ENCODE measurements around the gene RPUSD1.
A peak's percentile ranks its signal among the peaks of the same experiment; 100 is the strongest.

The RPUSD1 gene

GRCh38 chr16:750485-750884, 37.7 kb downstream of the RPUSD1 start:
- no peak overlapping the region for H4K91ac ChIP-seq (ENCODE audit: low read length)
- no peaks in the 10 kb centered on the region for H3K9me3 ChIP-seq (ENCODE audit: control insufficient read depth, low read length)
- H3K18ac ChIP-seq (ENCODE audit: low read depth in 1 of 2, low read length in 2 of 2) = no peak overlapping the region
- no peak for DNase-seq
- H3K23ac ChIP-seq (ENCODE audit: low read length in 2 of 2) = no peak overlapping the region
- no peak overlapping the region for H2BK15ac ChIP-seq (ENCODE audit: low read depth, poor library complexity, severe bottlenecking)
- H2BK120ac ChIP-seq (ENCODE audit: low read depth, low read length) = no peak overlapping the region
- no peak overlapping the region for H3K14ac ChIP-seq (ENCODE audit: low read length in 2 of 2)
- no peak overlapping the region for H2BK12ac ChIP-seq (ENCODE audit: low read length in 2 of 2)
- no peak overlapping the region for H3K9ac ChIP-seq (ENCODE audit: low read length)
- peaks cover 8 to 37% of the 10 kb centered on the region in 2 experiments for H3K27me3 ChIP-seq (ENCODE audit: control insufficient read depth in 1 of 2, insufficient read depth in 1 of 2, low read length in 2 of 2)
- 69% methylated on average over 9 of the region's 9 CpGs for WGBS
- no peak overlapping the region for H2AK5ac ChIP-seq (ENCODE audit: low read length, severe bottlenecking)
- no peak overlapping the region for H3K4me3 ChIP-seq (ENCODE audit: insufficient read depth in 1 of 2, low read depth in 1 of 2, low read length in 2 of 2)
- H3K4me2 ChIP-seq (ENCODE audit: low read length, poor library complexity, severe bottlenecking) = no peak overlapping the region
- H2AFZ ChIP-seq (ENCODE audit: low read depth, low read length) = no peak overlapping the region
- H3K4ac ChIP-seq (ENCODE audit: low read depth in 1 of 2, low read length in 2 of 2) = no peak overlapping the region
- H3K79me1 ChIP-seq (replicated peaks; ENCODE audit: low read length, poor library complexity, severe bottlenecking) = no peaks in the 10 kb centered on the region
- H3K36me3 ChIP-seq (ENCODE audit: control insufficient read depth in 1 of 2, insufficient read depth in 2 of 2, low read depth in 1 of 2, low read length in 2 of 2) = no peaks in the 10 kb centered on the region
- H3K27ac ChIP-seq (ENCODE audit: low read length, poor library complexity, severe bottlenecking) = no peak overlapping the region
- H3K4me1 ChIP-seq (ENCODE audit: control insufficient read depth, insufficient read depth, low read depth, low read length) = peaks cover 6% of the 10 kb centered on the region
- H4K8ac ChIP-seq (ENCODE audit: low read length) = no peak overlapping the region
- H2BK5ac ChIP-seq (ENCODE audit: low read depth, low read length, poor library complexity, severe bottlenecking) = no peak overlapping the region

- Histone ChIP-seq H2AFZ (ENCODE audit: low read depth, low read length) (no peak overlapping the region), H3K14ac (ENCODE audit: low read length in 2 of 2) (no peak overlapping the region), H2BK5ac (ENCODE audit: low read depth, low read length, poor library complexity, severe bottlenecking) (no peak overlapping the region), H3K4me1 (ENCODE audit: control insufficient read depth, insufficient read depth, low read depth, low read length) (peaks cover 6% of the 10 kb centered on the region), H2AK5ac (ENCODE audit: low read length, severe bottlenecking) (no peak overlapping the region), H3K4me2 (ENCODE audit: low read length, poor library complexity, severe bottlenecking) (no peak overlapping the region), H2BK15ac (ENCODE audit: low read depth, poor library complexity, severe bottlenecking) (no peak overlapping the region), H3K4me3 (ENCODE audit: insufficient read depth in 1 of 2, low read depth in 1 of 2, low read length in 2 of 2) (no peak overlapping the region), H3K9ac (ENCODE audit: low read length) (no peak overlapping the region), H3K36me3 (ENCODE audit: control insufficient read depth in 1 of 2, insufficient read depth in 2 of 2, low read depth in 1 of 2, low read length in 2 of 2) (no peaks in the 10 kb centered on the region), H3K27me3 (ENCODE audit: control insufficient read depth in 1 of 2, insufficient read depth in 1 of 2, low read length in 2 of 2) (peaks cover 8 to 32% of the 10 kb centered on the region in 2 experiments), H2BK120ac (ENCODE audit: low read depth, low read length) (no peak overlapping the region), H3K79me1 (replicated peaks; ENCODE audit: low read length, poor library complexity, severe bottlenecking) (no peaks in the 10 kb centered on the region), H4K8ac (ENCODE audit: low read length) (no peak overlapping the region), H3K4ac (ENCODE audit: low read depth in 1 of 2, low read length in 2 of 2) (no peak overlapping the region), H3K18ac (ENCODE audit: low read depth in 1 of 2, low read length in 2 of 2) (no peak overlapping the region), H3K27ac (ENCODE audit: low read length, poor library complexity, severe bottlenecking) (no peak overlapping the region), H3K23ac (ENCODE audit: low read length in 2 of 2) (no peak overlapping the region), H4K91ac (ENCODE audit: low read length) (no peak overlapping the region), H3K9me3 (ENCODE audit: control insufficient read depth, low read length) (no peaks in the 10 kb centered on the region), H2BK12ac (ENCODE audit: low read length in 2 of 2) (no peak overlapping the region)
- 93% methylated on average over 6 of the region's 6 CpGs for WGBS
- DNase-seq = peak; percentile 65
Measured at GRCh38 chr16:749010-749409, 39.2 kb downstream of the RPUSD1 start.

- no peaks in the 10 kb centered on the region for H3K36me3 ChIP-seq (ENCODE audit: control insufficient read depth in 1 of 2, insufficient read depth in 2 of 2, low read depth in 1 of 2, low read length in 2 of 2)
- no peak overlapping the region for H4K91ac ChIP-seq (ENCODE audit: low read length)
- no peak overlapping the region for H3K4me3 ChIP-seq (ENCODE audit: insufficient read depth in 1 of 2, low read depth in 1 of 2, low read length in 2 of 2)
- H3K4ac ChIP-seq (ENCODE audit: low read depth in 1 of 2, low read length in 2 of 2) = no peak overlapping the region
- H2BK15ac ChIP-seq (ENCODE audit: low read depth, poor library complexity, severe bottlenecking) = no peak overlapping the region
- no peak overlapping the region for H3K27ac ChIP-seq (ENCODE audit: low read length, poor library complexity, severe bottlenecking)
- H2AFZ ChIP-seq (ENCODE audit: low read depth, low read length) = no peak overlapping the region
- WGBS = 88% methylated on average over 39 of the region's 39 CpGs
- no peak overlapping the region for H3K9ac ChIP-seq (ENCODE audit: low read length)
- H3K27me3 ChIP-seq (ENCODE audit: control insufficient read depth in 1 of 2, insufficient read depth in 1 of 2, low read length in 2 of 2) = peaks cover 8 to 29% of the 10 kb centered on the region in 2 experiments
- H3K4me2 ChIP-seq (ENCODE audit: low read length, poor library complexity, severe bottlenecking) = no peak overlapping the region
- no peak overlapping the region for H3K18ac ChIP-seq (ENCODE audit: low read depth in 1 of 2, low read length in 2 of 2)
- no peak overlapping the region for H2AK5ac ChIP-seq (ENCODE audit: low read length, severe bottlenecking)
- no peak overlapping the region for H2BK5ac ChIP-seq (ENCODE audit: low read depth, low read length, poor library complexity, severe bottlenecking)
- H2BK12ac ChIP-seq (ENCODE audit: low read length in 2 of 2) = no peak overlapping the region
- H3K9me3 ChIP-seq (ENCODE audit: control insufficient read depth, low read length) = no peaks in the 10 kb centered on the region
- H3K23ac ChIP-seq (ENCODE audit: low read length in 2 of 2) = no peak overlapping the region
- no peak for DNase-seq
- no peak overlapping the region for H3K14ac ChIP-seq (ENCODE audit: low read length in 2 of 2)
- H2BK120ac ChIP-seq (ENCODE audit: low read depth, low read length) = no peak overlapping the region
- no peaks in the 10 kb centered on the region for H3K79me1 ChIP-seq (replicated peaks; ENCODE audit: low read length, poor library complexity, severe bottlenecking)
- H3K4me1 ChIP-seq (ENCODE audit: control insufficient read depth, insufficient read depth, low read depth, low read length) = peaks cover 6% of the 10 kb centered on the region
- no peak overlapping the region for H4K8ac ChIP-seq (ENCODE audit: low read length)
Measured at GRCh38 chr16:747978-748746, 40.0 kb downstream of the RPUSD1 start.

GRCh38 chr16:746637-747036, 41.5 kb downstream of the RPUSD1 start:
- WGBS = 87% methylated on average over 11 of the region's 13 CpGs
- Histone ChIP-seq H2BK15ac (ENCODE audit: low read depth, poor library complexity, severe bottlenecking) (no peak overlapping the region), H3K4me2 (ENCODE audit: low read length, poor library complexity, severe bottlenecking) (no peak overlapping the region), H3K4ac (ENCODE audit: low read depth in 1 of 2, low read length in 2 of 2) (no peak overlapping the region), H3K27me3 (ENCODE audit: control insufficient read depth in 1 of 2, insufficient read depth in 1 of 2, low read length in 2 of 2) (peaks cover 0 to 16% of the 10 kb centered on the region in 2 experiments), H3K79me1 (replicated peaks; ENCODE audit: low read length, poor library complexity, severe bottlenecking) (peaks cover 2% of the 10 kb centered on the region), H4K91ac (ENCODE audit: low read length) (no peak overlapping the region), H3K23ac (ENCODE audit: low read length in 2 of 2) (no peak overlapping the region), H2AK5ac (ENCODE audit: low read length, severe bottlenecking) (no peak overlapping the region), H3K9ac (ENCODE audit: low read length) (no peak overlapping the region), H2AFZ (ENCODE audit: low read depth, low read length) (no peak overlapping the region), H2BK5ac (ENCODE audit: low read depth, low read length, poor library complexity, severe bottlenecking) (no peak overlapping the region), H2BK12ac (ENCODE audit: low read length in 2 of 2) (no peak overlapping the region), H3K27ac (ENCODE audit: low read length, poor library complexity, severe bottlenecking) (no peak overlapping the region), H3K9me3 (ENCODE audit: control insufficient read depth, low read length) (no peaks in the 10 kb centered on the region), H3K4me1 (ENCODE audit: control insufficient read depth, insufficient read depth, low read depth, low read length) (peaks cover 6% of the 10 kb centered on the region), H3K36me3 (ENCODE audit: control insufficient read depth in 1 of 2, insufficient read depth in 2 of 2, low read depth in 1 of 2, low read length in 2 of 2) (no peaks in the 10 kb centered on the region), H4K8ac (ENCODE audit: low read length) (no peak overlapping the region), H2BK120ac (ENCODE audit: low read depth, low read length) (no peak overlapping the region), H3K4me3 (ENCODE audit: insufficient read depth in 1 of 2, low read depth in 1 of 2, low read length in 2 of 2) (no peak overlapping the region), H3K18ac (ENCODE audit: low read depth in 1 of 2, low read length in 2 of 2) (no peak overlapping the region), H3K14ac (ENCODE audit: low read length in 2 of 2) (no peak overlapping the region)
- DNase-seq = no peak
